Measurements from ENCODE around the gene SLC48A1. TPM values are rescaled to one million over a fixed set of nuclear protein-coding genes. Genes with fewer than 3 reads are reported as not detected.

The SLC48A1 gene
- total RNA-seq, 1 donor, result 25.1 TPM

DNA sequence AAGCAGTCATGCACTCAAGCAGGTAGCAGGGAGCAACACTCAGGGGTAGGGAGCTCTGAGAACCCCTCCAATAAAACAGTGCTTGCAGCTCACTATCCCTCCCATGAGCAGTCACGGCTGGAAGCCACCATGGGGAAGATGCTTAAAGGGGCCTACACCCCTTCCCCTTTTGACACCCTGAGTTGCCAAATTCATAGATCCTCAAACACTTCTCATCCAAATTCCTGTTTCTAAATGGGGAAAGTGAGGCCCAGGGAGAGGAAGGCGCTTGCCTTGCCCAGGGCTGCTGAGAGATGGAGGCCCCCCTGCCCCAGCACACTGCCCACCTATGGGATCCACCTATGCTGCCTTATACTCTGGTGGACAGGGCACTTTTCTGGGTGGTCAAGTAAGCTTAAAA, 40.5 kb upstream of the SLC48A1 start:
- H3K4me3 ChIP-seq (ENCODE audit: low read depth, low read length), result no peak overlapping the region
- DNase-seq (ENCODE audit: low read depth), result no peak
- TF ChIP-seq, protein P1, sequence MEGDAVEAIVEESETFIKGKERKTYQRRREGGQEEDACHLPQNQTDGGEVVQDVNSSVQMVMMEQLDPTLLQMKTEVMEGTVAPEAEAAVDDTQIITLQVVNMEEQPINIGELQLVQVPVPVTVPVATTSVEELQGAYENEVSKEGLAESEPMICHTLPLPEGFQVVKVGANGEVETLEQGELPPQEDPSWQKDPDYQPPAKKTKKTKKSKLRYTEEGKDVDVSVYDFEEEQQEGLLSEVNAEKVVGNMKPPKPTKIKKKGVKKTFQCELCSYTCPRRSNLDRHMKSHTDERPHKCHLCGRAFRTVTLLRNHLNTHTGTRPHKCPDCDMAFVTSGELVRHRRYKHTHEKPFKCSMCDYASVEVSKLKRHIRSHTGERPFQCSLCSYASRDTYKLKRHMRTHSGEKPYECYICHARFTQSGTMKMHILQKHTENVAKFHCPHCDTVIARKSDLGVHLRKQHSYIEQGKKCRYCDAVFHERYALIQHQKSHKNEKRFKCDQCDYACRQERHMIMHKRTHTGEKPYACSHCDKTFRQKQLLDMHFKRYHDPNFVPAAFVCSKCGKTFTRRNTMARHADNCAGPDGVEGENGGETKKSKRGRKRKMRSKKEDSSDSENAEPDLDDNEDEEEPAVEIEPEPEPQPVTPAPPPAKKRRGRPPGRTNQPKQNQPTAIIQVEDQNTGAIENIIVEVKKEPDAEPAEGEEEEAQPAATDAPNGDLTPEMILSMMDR (IDR thresholded peaks at IDR 0.05; ENCODE audit: insufficient read depth, low read length), result no peak

DNA sequence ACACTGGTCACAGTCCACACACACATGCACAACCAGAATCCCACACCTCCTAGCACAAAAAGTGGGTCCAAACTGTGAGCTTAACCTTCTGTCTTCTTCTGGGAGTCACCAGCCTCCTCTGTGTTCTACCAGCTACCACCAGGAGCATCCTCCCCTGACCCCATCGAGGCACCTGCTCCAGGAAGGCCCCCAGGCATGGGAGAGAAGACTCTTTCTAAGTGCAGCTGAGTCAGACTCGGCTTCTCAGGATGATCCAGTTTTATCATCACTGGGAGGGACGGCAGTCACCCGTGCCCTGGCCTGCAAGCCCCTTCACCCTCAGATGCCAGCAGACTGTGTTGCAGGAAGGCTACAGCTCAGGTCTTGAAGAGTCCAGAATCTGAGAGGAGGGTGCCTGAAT, 39.9 kb upstream of the SLC48A1 start:
- H3K4me3 ChIP-seq (ENCODE audit: low read depth, low read length), result no peak overlapping the region
- TF ChIP-seq, protein P1 (IDR thresholded peaks at IDR 0.05; ENCODE audit: insufficient read depth, low read length), result no peak
- DNase-seq (ENCODE audit: low read depth), result no peak

DNA sequence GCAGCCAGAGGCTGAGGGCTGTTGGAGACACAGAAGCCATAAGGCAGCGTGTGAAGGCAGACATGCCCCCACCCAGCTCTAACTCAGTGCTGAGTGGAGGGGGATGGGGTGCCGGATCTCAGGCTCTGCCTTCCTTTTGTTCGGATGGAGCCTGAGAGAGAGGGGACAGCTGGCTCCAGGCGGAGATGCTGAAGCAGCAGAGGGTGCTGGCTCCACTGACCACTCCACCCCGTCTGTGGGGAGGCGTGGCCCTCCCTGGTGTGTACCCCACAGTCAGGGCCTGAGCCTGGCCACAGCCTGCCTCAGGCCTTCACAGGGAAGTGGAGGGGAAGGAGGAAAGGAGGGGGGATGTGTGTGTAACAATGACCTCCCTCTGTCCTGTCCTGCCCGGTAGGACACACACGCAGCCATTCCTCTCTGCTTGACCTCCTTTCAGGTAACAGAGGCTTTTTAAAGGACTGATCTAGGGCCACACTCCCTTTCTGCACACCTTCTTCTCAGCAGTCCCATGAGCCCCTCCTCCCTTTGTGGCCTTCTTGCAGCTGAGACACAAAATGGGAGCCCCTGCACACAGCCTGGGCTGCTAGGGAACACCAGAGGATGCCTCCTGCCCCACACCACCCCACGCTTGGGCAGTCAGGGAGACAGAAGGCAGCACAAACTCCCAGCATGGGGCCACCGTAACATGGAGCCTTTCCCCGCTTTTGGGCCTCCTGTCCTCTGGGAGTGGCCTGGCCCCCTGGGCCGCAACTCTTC, 38.1 kb upstream of the SLC48A1 start:
- TF ChIP-seq, protein P1 (IDR thresholded peaks at IDR 0.05; ENCODE audit: insufficient read depth, low read length), result no peak
- no peak overlapping the region for H3K4me3 ChIP-seq (ENCODE audit: low read depth, low read length)
- no peak for DNase-seq (ENCODE audit: low read depth)

DNA sequence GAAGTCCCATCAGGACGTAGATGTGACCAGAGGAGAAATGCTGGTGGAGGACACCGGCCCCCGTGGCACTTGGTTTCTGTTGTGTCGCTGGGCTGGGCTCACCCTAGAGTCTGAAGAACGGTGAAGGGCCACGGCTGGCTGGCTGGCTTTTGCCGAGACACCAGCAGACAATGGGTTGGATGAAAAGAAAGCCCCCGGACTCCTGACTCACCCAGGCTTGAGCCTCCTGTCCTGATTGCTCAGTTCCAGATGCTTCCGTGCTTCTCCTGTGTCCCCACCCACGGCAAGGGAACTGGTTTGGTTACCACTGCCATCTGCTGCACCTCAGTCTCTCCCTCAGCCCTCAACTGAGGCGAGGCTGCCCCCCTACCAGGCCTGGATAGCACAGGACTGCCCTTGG, 37.4 kb upstream of the SLC48A1 start:
- no peak overlapping the region for H3K4me3 ChIP-seq (ENCODE audit: low read depth, low read length)
- DNase-seq (ENCODE audit: low read depth), result no peak
- TF ChIP-seq, protein P1 (IDR thresholded peaks at IDR 0.05; ENCODE audit: insufficient read depth, low read length), result no peak

DNA sequence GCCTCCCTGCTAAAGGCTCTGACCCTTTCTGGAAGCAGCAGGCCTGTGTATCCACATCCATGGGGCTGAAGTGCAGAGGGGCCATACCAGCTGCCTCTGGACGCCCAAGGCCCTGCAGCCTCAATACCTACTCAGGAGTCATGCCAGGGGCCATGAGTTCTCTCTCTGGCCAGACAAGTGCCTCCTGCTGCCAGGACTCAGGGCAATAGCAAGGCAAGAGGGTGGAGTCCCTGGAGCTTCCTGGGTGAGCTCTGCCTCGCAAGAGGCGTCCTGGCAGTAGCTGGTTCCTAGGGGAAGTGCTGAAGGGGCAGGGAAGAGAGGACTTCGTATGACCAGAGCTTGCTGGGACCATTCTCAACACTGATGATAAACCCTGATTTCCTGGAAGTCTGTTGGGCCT, 36.8 kb upstream of the SLC48A1 start:
- no peak for DNase-seq (ENCODE audit: low read depth)
- no peak overlapping the region for H3K4me3 ChIP-seq (ENCODE audit: low read depth, low read length)
- TF ChIP-seq, protein P1 (IDR thresholded peaks at IDR 0.05; ENCODE audit: insufficient read depth, low read length), result no peak

DNA sequence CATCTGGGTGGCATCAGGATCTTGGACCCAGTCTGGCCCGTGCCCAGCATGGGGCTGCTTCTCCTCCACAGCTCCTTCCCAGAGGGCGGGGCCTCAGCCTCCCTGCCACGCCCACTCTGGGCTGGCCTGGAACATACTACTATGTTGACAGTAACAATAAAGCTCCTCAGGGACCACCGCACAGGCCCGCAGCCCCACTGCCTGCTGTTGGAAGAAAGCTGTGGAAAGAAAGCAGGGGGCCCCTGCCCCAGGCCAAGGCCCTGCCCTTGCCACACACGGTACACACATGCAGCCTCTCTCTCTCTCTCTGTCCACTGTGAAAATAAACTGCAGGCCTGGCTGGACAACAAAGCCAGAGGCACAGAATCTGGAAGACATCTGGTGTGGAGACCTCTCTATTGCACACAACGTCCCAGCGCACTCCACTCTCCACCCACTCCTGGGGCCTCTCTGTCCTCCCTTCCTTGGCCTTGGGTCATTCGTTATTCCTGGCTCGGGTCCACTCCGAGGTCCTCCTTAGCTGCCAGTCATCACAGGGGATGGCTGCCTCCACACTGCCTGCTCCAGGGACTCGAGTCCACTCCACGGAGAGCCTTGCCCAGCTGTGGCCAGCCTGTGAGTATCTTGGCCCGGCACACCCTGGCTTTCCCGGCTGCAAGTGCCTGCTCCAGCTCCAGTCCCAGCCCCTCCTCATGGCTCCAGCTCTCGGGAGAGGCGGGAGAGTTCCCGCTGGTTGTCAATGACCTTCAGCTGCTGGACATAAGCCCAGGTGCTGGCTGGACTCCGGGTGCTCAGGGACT, 36.0 kb upstream of the SLC48A1 start:
- TF ChIP-seq, protein P1 (IDR thresholded peaks at IDR 0.05; ENCODE audit: insufficient read depth, low read length), result no peak
- peak; percentile 89 for DNase-seq (ENCODE audit: low read depth)
- H3K4me3 ChIP-seq (ENCODE audit: low read depth, low read length), result peak overlapping the region; percentile 3
